HEK293 (cell line): ENCODE results near the gene ANAPC5.

Source experiments
- BCL11A ChIP-seq: fragments of 450-650 bp; formaldehyde crosslinking; IDR thresholded peaks from 2 replicates; pipeline ENCODE4 v1.5.1; 2016; ENCODE audit warnings: low read depth, missing biosample characterization, missing genetic modification characterization
- CTCF ChIP-seq: fragments of 450-650 bp; formaldehyde crosslinking; IDR thresholded peaks from 2 replicates; pipeline ENCODE4 v1.5.1; 2016; ENCODE audit warnings: missing biosample characterization, missing genetic modification characterization
- FEZF1 ChIP-seq: fragments of 450-650 bp; formaldehyde crosslinking; IDR thresholded peaks from 2 replicates; pipeline ENCODE4 v1.5.1; 2016; ENCODE audit warnings: missing biosample characterization, missing genetic modification characterization
- PRDM1 ChIP-seq: fragments of 450-650 bp; formaldehyde crosslinking; IDR thresholded peaks from 2 replicates; pipeline ENCODE4; 2016; ENCODE audit warnings: missing biosample characterization, missing genetic modification characterization
- PRDM2 ChIP-seq: fragments of 450-650 bp; formaldehyde crosslinking; IDR thresholded peaks from 2 replicates; pipeline ENCODE4 v1.5.1; 2016; ENCODE audit warnings: missing biosample characterization, missing genetic modification characterization, borderline replicate concordance
- SETDB1 ChIP-seq: IDR thresholded peaks from one replicate; pipeline ENCODE4 v1.6.1; 2017; ENCODE audit warnings: mild to moderate bottlenecking, low read length, moderate library complexity, mixed read lengths; ENCODE audit not compliant: insufficient read length
- SP2 ChIP-seq: fragments of 450-650 bp; formaldehyde crosslinking; IDR thresholded peaks from 2 replicates; pipeline ENCODE4 v1.5.1; 2016; ENCODE audit warnings: missing biosample characterization, missing genetic modification characterization
- ZBTB10 ChIP-seq: fragments of 450-650 bp; formaldehyde crosslinking; IDR thresholded peaks from 2 replicates; pipeline ENCODE4 v1.5.1; 2016; ENCODE audit warnings: missing biosample characterization, missing genetic modification characterization
- ZFHX2 ChIP-seq: fragments of 450-650 bp; formaldehyde crosslinking; conservative IDR thresholded peaks from 2 replicates; pipeline ENCODE4 v1.5.1; 2016; ENCODE audit warnings: missing biosample characterization, missing genetic modification characterization
- ZFP37 ChIP-seq: fragments of 450-650 bp; formaldehyde crosslinking; IDR thresholded peaks from 2 replicates; pipeline ENCODE4 v1.5.1; 2016; ENCODE audit warnings: missing biosample characterization, missing genetic modification characterization
- ZIC2 ChIP-seq: fragments of 450-650 bp; formaldehyde crosslinking; IDR thresholded peaks from 2 replicates; pipeline ENCODE4 v1.5.1; 2016; ENCODE audit warnings: missing biosample characterization, missing genetic modification characterization
- ZNF132 ChIP-seq: fragments of 450-650 bp; formaldehyde crosslinking; IDR thresholded peaks from 2 replicates; pipeline ENCODE4 v1.5.1; 2017; ENCODE audit warnings: missing biosample characterization, missing genetic modification characterization, borderline replicate concordance
- ZNF133 ChIP-seq: fragments of 450-650 bp; formaldehyde crosslinking; IDR thresholded peaks from 2 replicates; pipeline ENCODE4 v1.5.1; 2016; ENCODE audit warnings: missing biosample characterization, missing genetic modification characterization
- ZNF174 ChIP-seq: fragments of 450-650 bp; formaldehyde crosslinking; IDR thresholded peaks from 2 replicates; pipeline ENCODE4 v1.5.0; 2017; ENCODE audit warnings: missing biosample characterization, mild to moderate bottlenecking, missing genetic modification characterization
- ZNF184 ChIP-seq: fragments of 450-650 bp; IDR thresholded peaks from 2 replicates; pipeline ENCODE4 v1.5.1; 2018; ENCODE audit warnings: missing biosample characterization, mild to moderate bottlenecking, missing genetic modification characterization
- ZNF239 ChIP-seq: fragments of 450-650 bp; formaldehyde crosslinking; IDR thresholded peaks from 2 replicates; pipeline ENCODE4 v1.5.1; 2016; ENCODE audit warnings: missing biosample characterization, missing genetic modification characterization
- ZNF324 ChIP-seq: fragments of 450-650 bp; formaldehyde crosslinking; IDR thresholded peaks from 2 replicates; pipeline ENCODE4 v1.5.1; 2016; ENCODE audit warnings: missing biosample characterization, missing genetic modification characterization
- ZNF335 ChIP-seq: fragments of 450-650 bp; formaldehyde crosslinking; conservative IDR thresholded peaks from 2 replicates; pipeline ENCODE4 v1.5.1; 2016; ENCODE audit warnings: missing biosample characterization, missing genetic modification characterization
- ZNF350 ChIP-seq: fragments of 450-650 bp; formaldehyde crosslinking; IDR thresholded peaks from 2 replicates; pipeline ENCODE4 v1.5.0; 2017; ENCODE audit warnings: missing biosample characterization, mild to moderate bottlenecking, missing genetic modification characterization
- ZNF366 ChIP-seq: fragments of 450-650 bp; formaldehyde crosslinking; conservative IDR thresholded peaks from 2 replicates; pipeline ENCODE4 v1.5.1; 2016; ENCODE audit warnings: missing biosample characterization, missing genetic modification characterization
- ZNF404 ChIP-seq: fragments of 450-650 bp; formaldehyde crosslinking; IDR thresholded peaks from 2 replicates; pipeline ENCODE4 v1.5.1; 2017; ENCODE audit warnings: missing biosample characterization, missing genetic modification characterization
- ZNF473 ChIP-seq: fragments of 450-650 bp; formaldehyde crosslinking; IDR thresholded peaks from 2 replicates; pipeline ENCODE4 v1.5.1; 2017; ENCODE audit warnings: missing biosample characterization, missing genetic modification characterization
- ZNF580 ChIP-seq: fragments of 450-650 bp; formaldehyde crosslinking; IDR thresholded peaks from 2 replicates; pipeline ENCODE4 v1.5.1; 2016; ENCODE audit warnings: missing biosample characterization, missing genetic modification characterization
- ZNF660 ChIP-seq: fragments of 450-650 bp; IDR thresholded peaks from 2 replicates; pipeline ENCODE4 v1.5.1; 2018; ENCODE audit warnings: missing biosample characterization, mild to moderate bottlenecking, missing genetic modification characterization
- ZNF677 ChIP-seq: fragments of 450-650 bp; IDR thresholded peaks from 2 replicates; pipeline ENCODE4 v1.5.0; 2018; ENCODE audit warnings: missing biosample characterization, mild to moderate bottlenecking, missing genetic modification characterization, moderate library complexity
- ZNF837 ChIP-seq: fragments of 450-650 bp; formaldehyde crosslinking; IDR thresholded peaks from 2 replicates; pipeline ENCODE4 v1.5.1; 2016; ENCODE audit warnings: missing biosample characterization, missing genetic modification characterization
- ZNF843 ChIP-seq: fragments of 450-650 bp; formaldehyde crosslinking; IDR thresholded peaks from 2 replicates; pipeline ENCODE4 v1.5.1; 2016; ENCODE audit warnings: missing biosample characterization, missing genetic modification characterization

ANAPC5 gene

DNA sequence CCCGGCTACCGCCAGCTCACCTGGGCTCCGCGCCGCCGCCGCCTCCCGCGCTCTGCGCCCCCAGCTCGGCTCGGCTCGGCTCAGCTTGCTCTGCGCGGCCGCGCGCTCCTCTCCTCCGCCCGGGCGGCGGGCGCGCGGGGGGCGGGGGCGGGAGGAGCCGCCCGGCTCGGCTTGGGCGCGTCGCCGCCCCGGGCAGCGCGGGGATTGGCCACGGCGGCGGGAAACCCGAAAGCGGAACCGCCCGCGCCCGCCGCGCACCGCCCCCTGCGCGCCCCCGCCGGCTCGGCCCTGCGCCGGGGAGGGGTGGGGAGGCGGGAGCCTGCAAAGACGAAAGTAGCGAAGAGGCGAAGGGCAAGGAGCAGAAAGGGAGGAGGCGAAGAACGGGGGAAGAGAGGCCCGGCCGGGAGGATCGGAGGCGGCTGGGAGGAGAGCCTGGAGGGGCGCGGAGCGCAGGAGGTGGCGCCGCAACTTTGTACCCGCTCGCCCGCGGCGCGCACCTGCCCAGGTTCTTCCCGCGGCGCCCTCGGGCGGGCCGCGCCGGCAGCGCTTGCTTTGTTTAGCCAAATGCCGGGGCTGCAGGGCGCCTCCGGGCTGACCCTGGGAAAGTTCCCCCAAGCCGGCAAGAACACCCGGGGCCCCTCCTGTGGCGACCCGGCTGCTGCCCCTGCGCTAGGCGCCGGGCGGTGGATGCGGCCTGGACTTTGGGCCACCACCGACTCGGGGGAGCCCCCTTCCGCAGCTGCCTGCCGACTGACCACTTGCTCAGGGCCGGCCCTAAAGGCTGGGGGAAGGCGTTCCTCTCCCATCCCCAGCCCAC lies 55.4 kb downstream of the ANAPC5 start, which contains the start of gene CAMKK2 (continued):
- TF ChIP-seq ZBTB10 (tag by site-specific recombination), result peak; percentile 30; the same call in 1 of the 2 replicates
- no peak for TF ChIP-seq PRDM2 (tag by site-specific recombination)
- no peak for TF ChIP-seq ZNF677
- TF ChIP-seq CTCF (tag by site-specific recombination), result peak; percentile 69
- peak; percentile 85 for TF ChIP-seq ZIC2 (tag by site-specific recombination)
- no peak for TF ChIP-seq BCL11A (tag by site-specific recombination)
- no peak for TF ChIP-seq ZNF350 (tag by site-specific recombination)
- peak; percentile 55; the same call in 1 of the 2 replicates for TF ChIP-seq ZNF660 (tag by site-specific recombination)
- no peak for TF ChIP-seq SETDB1
- 0 out of 2 replicates have a peak, but pooled peaks have one; percentile 10 for TF ChIP-seq ZNF580 (tag by site-specific recombination)
- peak; percentile 51; the same call in 1 of the 2 replicates for TF ChIP-seq ZNF324 (tag by site-specific recombination)
- peak; percentile 26; the same call in 1 of the 2 replicates for TF ChIP-seq ZNF366 (tag by site-specific recombination)
- TF ChIP-seq ZNF132 (tag by site-specific recombination), result no peak
- no peak; the same call in 1 of the 2 replicates for TF ChIP-seq ZNF133 (tag by site-specific recombination)
- no peak for TF ChIP-seq FEZF1 (tag by site-specific recombination)
- 0 out of 2 replicates have a peak, but pooled peaks have one; percentile 50 for TF ChIP-seq ZFP37 (tag by site-specific recombination)
- no peak for TF ChIP-seq ZNF404
- no peak for TF ChIP-seq ZNF837
- peak; percentile 72 for TF ChIP-seq PRDM1
- TF ChIP-seq SP2 (tag by site-specific recombination), result peak; percentile 64
- TF ChIP-seq ZFHX2 (tag by site-specific recombination), result peak; percentile 75
- TF ChIP-seq ZNF843 (tag by site-specific recombination), result peak; percentile 42; the same call in 1 of the 2 replicates
- no peak for TF ChIP-seq ZNF473
- TF ChIP-seq ZNF335 (tag by site-specific recombination), result peak; percentile 79
- TF ChIP-seq ZNF184 (tag by site-specific recombination), result 0 out of 2 replicates have a peak, but pooled peaks have one; percentile 19
- TF ChIP-seq ZNF174 (tag by site-specific recombination), result no peak
- TF ChIP-seq ZNF239 (tag by site-specific recombination), result no peak
